IMR-90 (cell line): ENCODE data around the gene TRHDE. TPM values are rescaled to one million over a fixed set of nuclear protein-coding genes. Genes with fewer than 3 reads are reported as not detected.

Experiments
- ATAC-seq: fragments of 200-7000 bp; cut with Tn5 transposase; 2 replicates; pipeline ENCODE4 v1.9.1; 2020; ENCODE audit warnings: low read depth, mild to moderate bottlenecking, moderate library complexity
- BruUV-seq: library from RNA; stranded (reverse); fragments of 400-500 nt; replicated peaks from 2 replicates; lab custom pipeline; 2021; lab: Mats Ljungman, UMichigan
- CTCF ChIA-PET: fragments of 300-600 bp; formaldehyde crosslinking; extraction: SDS; loops from one replicate; lab custom pipeline; 2021; ENCODE audit warnings: antibody characterized with exemption; lab: Yijun Ruan, JAX
- POLR2A ChIA-PET: fragments of 300-600 bp; sonication (Branson Sonifier 250); formaldehyde crosslinking; loops from one replicate; lab custom pipeline; 2022; ENCODE audit warnings: antibody characterized with exemption; ENCODE audit not compliant: unreplicated experiment; lab: Charles Lee
- DNase-seq: peaks from one replicate; pipeline ENCODE4 v3.0.0; 2013
- H2AFZ ChIP-seq: replicated peaks from 2 replicates; pipeline ENCODE3; 2013; ENCODE audit warnings: low read length, mild to moderate bottlenecking; ENCODE audit not compliant: poor library complexity
- H2AK5ac ChIP-seq: 2 replicates; pipeline ENCODE4 v1.6.1; 2013; ENCODE audit warnings: low read depth, low read length, inconsistent platforms
- H2AK9ac ChIP-seq: replicated peaks from 2 replicates; pipeline ENCODE3; 2013; ENCODE audit warnings: mild to moderate bottlenecking, low read depth, low read length, moderate library complexity; ENCODE audit not compliant: poor library complexity
- H2BK120ac ChIP-seq: 2 replicates; pipeline ENCODE4 v1.6.1; 2013; ENCODE audit warnings: low read depth, low read length, inconsistent platforms
- H2BK15ac ChIP-seq: 3 replicates; pipeline ENCODE4 v1.6.1; 2013; ENCODE audit warnings: low read depth, low read length, inconsistent platforms
- H2BK20ac ChIP-seq: 2 replicates; pipeline ENCODE4 v1.6.1; 2013; ENCODE audit warnings: low read depth, mild to moderate bottlenecking, inconsistent platforms, low read length, moderate library complexity
- H2BK5ac ChIP-seq: 2 replicates; pipeline ENCODE4 v1.6.1; 2013; ENCODE audit warnings: mild to moderate bottlenecking, low read depth, low read length, inconsistent platforms; ENCODE audit not compliant: poor library complexity, severe bottlenecking
- H3K14ac ChIP-seq: replicated peaks from 2 replicates; pipeline ENCODE4 v1.6.1; 2013; ENCODE audit warnings: low read depth, low read length, inconsistent platforms
- H3K18ac ChIP-seq: 2 replicates; pipeline ENCODE4 v1.6.1; 2013; ENCODE audit warnings: low read depth, low read length, control low read depth
- H3K23ac ChIP-seq: 2 replicates; pipeline ENCODE4 v1.6.1; 2013; ENCODE audit warnings: low read depth, low read length, inconsistent platforms
- H3K27ac ChIP-seq: 2 replicates; pipeline ENCODE4 v1.5.1; 2013; ENCODE audit warnings: mild to moderate bottlenecking, control low read depth, low read length; ENCODE audit not compliant: insufficient read depth
- H3K27me3 ChIP-seq: 2 replicates; pipeline ENCODE4 v1.6.1; 2013; ENCODE audit warnings: low read length; ENCODE audit not compliant: control insufficient read depth, insufficient read depth
- H3K36me3 ChIP-seq: 2 replicates; pipeline ENCODE4 v1.6.1; 2013; ENCODE audit warnings: low read length, mixed read lengths; ENCODE audit not compliant: control insufficient read depth, insufficient read depth
- H3K4ac ChIP-seq: 2 replicates; pipeline ENCODE4 v1.6.1; 2013; ENCODE audit warnings: low read depth, low read length, inconsistent platforms
- H3K4me1 ChIP-seq: 2 replicates; pipeline ENCODE4 v1.6.1; 2013; ENCODE audit warnings: low read length, mixed read lengths; ENCODE audit not compliant: control insufficient read depth, insufficient read depth
- H3K4me2 ChIP-seq: 2 replicates; pipeline ENCODE4 v1.6.1; 2013; ENCODE audit warnings: low read depth, mild to moderate bottlenecking, control low read depth, low read length, moderate library complexity
- H3K4me3 ChIP-seq: 2 replicates; pipeline ENCODE4 v1.5.1; 2013; ENCODE audit warnings: low read depth, mild to moderate bottlenecking, control low read depth, low read length, moderate library complexity; ENCODE audit not compliant: insufficient read depth
- H3K56ac ChIP-seq: 2 replicates; pipeline ENCODE4 v1.6.1; 2013; ENCODE audit warnings: low read length, inconsistent platforms; ENCODE audit not compliant: insufficient read depth; ENCODE audit errors: extremely low read depth
- H3K79me1 ChIP-seq, 2 experiments: 2 replicates each; pipeline ENCODE4 v1.6.1; 2013; ENCODE audit warnings: low read length in 2 of 2, inconsistent platforms in 1 of 2, low read depth in 1 of 2
- H3K9ac ChIP-seq: 2 replicates; pipeline ENCODE4 v1.6.1; 2013; ENCODE audit warnings: low read depth, low read length, control low read depth
- H3K9me1 ChIP-seq: 2 replicates; pipeline ENCODE4 v1.6.1; 2013; ENCODE audit warnings: low read length, inconsistent platforms; ENCODE audit not compliant: insufficient read depth
- H3K9me3 ChIP-seq: 2 replicates; pipeline ENCODE4 v1.6.1; 2013; ENCODE audit warnings: low read length; ENCODE audit not compliant: control insufficient read depth, insufficient read depth
- H4K20me1 ChIP-seq: 2 replicates; pipeline ENCODE4 v1.6.1; 2013; ENCODE audit warnings: low read length, inconsistent platforms; ENCODE audit not compliant: insufficient read depth
- H4K5ac ChIP-seq: 2 replicates; pipeline ENCODE4 v1.6.1; 2013; ENCODE audit warnings: mild to moderate bottlenecking, low read depth, low read length, control low read depth
- H4K8ac ChIP-seq, 2 experiments: 2 replicates each; pipeline ENCODE4 v1.6.1; 2013; ENCODE audit warnings: low read depth in 2 of 2, low read length in 2 of 2, control low read depth in 1 of 2, inconsistent platforms in 1 of 2
- H4K91ac ChIP-seq: 2 replicates; pipeline ENCODE4 v1.6.1; 2013; ENCODE audit warnings: low read depth, low read length, inconsistent platforms; ENCODE audit not compliant: insufficient read depth
- BHLHE40 ChIP-seq: fragments of 150-350 bp; IDR thresholded peaks from 2 replicates; pipeline ENCODE4 v1.6.1; 2016; ENCODE audit warnings: mild to moderate bottlenecking, low read depth, low read length
- CHD1 ChIP-seq: IDR thresholded peaks from 2 replicates; pipeline ENCODE4 v1.6.1; 2012; ENCODE audit warnings: low read depth, low read length, improper control_type of control experiment
- FOS ChIP-seq: fragments of 150-350 bp; IDR thresholded peaks from 2 replicates; pipeline ENCODE4 v1.6.1; 2016; ENCODE audit warnings: low read depth, low read length
- MAFK ChIP-seq: IDR thresholded peaks from 2 replicates; pipeline ENCODE4 v1.6.1; 2012; ENCODE audit warnings: low read depth, low read length, improper control_type of control experiment
- MAZ ChIP-seq: IDR thresholded peaks from 2 replicates; pipeline ENCODE4 v1.6.1; 2012; ENCODE audit warnings: low read depth, mild to moderate bottlenecking, low read length, improper control_type of control experiment, moderate library complexity, borderline replicate concordance
- NFE2L2 ChIP-seq: fragments of 150-350 bp; IDR thresholded peaks from 2 replicates; pipeline ENCODE4 v1.6.1; 2016; ENCODE audit warnings: low read depth, mild to moderate bottlenecking, low read length
- POLR2A ChIP-seq: IDR thresholded peaks from 2 replicates; pipeline ENCODE4 v1.6.1; 2012; ENCODE audit warnings: mild to moderate bottlenecking, low read depth, low read length
- RAD21 ChIP-seq: IDR thresholded peaks from 2 replicates; pipeline ENCODE4 v1.6.1; 2012; ENCODE audit warnings: low read length, improper control_type of control experiment
- RFX5 ChIP-seq: IDR thresholded peaks from 2 replicates; pipeline ENCODE4 v1.8.0; 2012; ENCODE audit warnings: low read depth, mild to moderate bottlenecking, low read length, moderate library complexity
- SMC3 ChIP-seq: fragments of 150-350 bp; IDR thresholded peaks from 2 replicates; pipeline ENCODE4 v1.6.1; 2016; ENCODE audit warnings: low read depth, mild to moderate bottlenecking, antibody characterized with exemption, low read length, moderate library complexity
- WGBS, 2 experiments: methylation state at CpG; one replicate each; pipeline versions ENCODE4 v1.1.5 to v1.1.7; 2013; ENCODE audit warnings: missing lambda C conversion rate in 2 of 2; ENCODE audit not compliant: insufficient read length in 1 of 2; ENCODE audit errors: extremely low coverage in 2 of 2; 5-methylcytosine and 5-hydroxymethylcytosine counted together
- dilution Hi-C: fragments of 300-500 bp; cut with HindIII; formaldehyde crosslinking; loops from one replicate; pipeline ENCODE4 v1.14.3; 2018; ENCODE audit warnings: low sequenced_read_pairs; ENCODE audit not compliant: unreplicated experiment
- in situ Hi-C: fragments of 300-500 bp; cut with MboI; formaldehyde crosslinking; loops from 3 replicates; pipeline ENCODE4 v1.14.3; 2019; ENCODE audit warnings: low sequenced_read_pairs, inconsistent platforms, mixed read lengths
- intact Hi-C: fragments of 100-400 bp; cut with micrococcal nuclease; formaldehyde crosslinking; loops from 2 replicates; pipeline ENCODE4 v1.10.0; 2022
- polyA plus RNA-seq, 3 experiments: library from polyadenylated mRNA; depleted of rRNA; stranded (reverse); fragments of >200 nt; gene quantifications; 2 replicates each; pipeline ENCODE4 v1.2.3, GENCODE V29; 2012; ENCODE audit warnings: low replicate concordance in 1 of 3
- total RNA-seq: library from RNA; depleted of rRNA; stranded (reverse); fragments of >200 nt; gene quantifications from 2 replicates; pipeline ENCODE4 v1.2.3, GENCODE V29; 2012
- TF ChIP-seq, protein P1 (sequence below): fragments of 150-350 bp; IDR thresholded peaks from 2 replicates; pipeline ENCODE4 v1.6.1; 2017; ENCODE audit warnings: mild to moderate bottlenecking, antibody characterized with exemption, low read length, low read depth
- TF ChIP-seq, protein P2 (sequence below): conservative IDR thresholded peaks from 2 replicates; pipeline ENCODE4 v1.5.1; 2012; ENCODE audit warnings: mild to moderate bottlenecking, low read depth, low read length, improper control_type of control experiment
- TF ChIP-seq, protein P3 (sequence below): fragments of 150-350 bp; IDR thresholded peaks from 2 replicates; pipeline ENCODE4 v1.6.1; 2016; ENCODE audit warnings: low read depth, mild to moderate bottlenecking, low read length, moderate library complexity, borderline replicate concordance

TRHDE gene
- total and polyA plus RNA-seq, 2 of the 4 experiments (the other 2 are of a cell fraction) = 33.7 to 65.1 TPM

DNA sequence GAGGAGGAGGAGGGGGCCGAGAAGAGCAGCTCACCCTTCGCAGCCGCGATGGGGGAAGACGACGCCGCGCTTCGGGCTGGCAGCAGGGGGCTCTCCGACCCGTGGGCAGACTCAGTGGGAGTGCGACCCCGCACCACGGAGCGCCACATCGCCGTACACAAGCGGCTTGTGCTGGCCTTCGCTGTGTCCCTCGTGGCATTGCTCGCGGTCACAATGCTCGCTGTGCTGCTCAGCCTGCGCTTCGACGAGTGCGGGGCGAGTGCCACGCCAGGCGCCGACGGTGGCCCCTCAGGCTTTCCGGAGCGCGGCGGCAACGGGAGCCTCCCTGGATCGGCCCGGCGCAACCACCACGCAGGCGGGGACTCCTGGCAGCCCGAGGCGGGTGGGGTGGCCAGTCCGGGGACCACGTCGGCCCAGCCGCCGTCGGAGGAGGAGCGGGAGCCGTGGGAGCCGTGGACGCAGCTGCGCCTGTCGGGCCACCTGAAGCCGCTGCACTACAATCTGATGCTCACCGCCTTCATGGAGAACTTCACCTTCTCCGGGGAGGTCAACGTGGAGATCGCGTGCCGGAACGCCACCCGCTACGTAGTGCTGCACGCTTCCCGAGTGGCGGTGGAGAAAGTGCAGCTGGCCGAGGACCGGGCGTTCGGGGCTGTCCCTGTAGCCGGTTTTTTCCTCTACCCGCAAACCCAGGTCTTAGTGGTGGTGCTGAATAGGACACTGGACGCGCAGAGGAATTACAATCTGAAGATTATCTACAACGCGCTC is 745 bp downstream of the TRHDE start:
- peak overlapping the region; percentile 98 for H3K56ac ChIP-seq
- H3K9me3 ChIP-seq = no peaks in the 10 kb centered on the region
- H2BK120ac ChIP-seq = peak overlapping the region; percentile 81
- CTCF ChIA-PET = interaction anchor here (1.0 to 1.5 kb wide), 4 partner anchors 9 to 256 kb away, joined by 3 to 4 read pairs (median 3); no protein-coding TSS in a partner anchor
- H2BK15ac ChIP-seq = peak overlapping the region; percentile 83; the same call in 2 of the 3 replicates
- H3K14ac ChIP-seq = peak overlapping the region; percentile 94
- H3K36me3 ChIP-seq = no peaks in the 10 kb centered on the region
- H3K23ac ChIP-seq = peak overlapping the region; percentile 96
- peak overlapping the region; percentile 98 for H2AK9ac ChIP-seq
- H3K9me1 ChIP-seq = no peaks in the 10 kb centered on the region
- POLR2A ChIA-PET = no interaction called here
- H3K4me1 ChIP-seq = peaks cover 8% of the 10 kb centered on the region
- in situ Hi-C loops (loop anchor here (25.0 kb wide), 1 partner anchor 611 kb away; the partner anchor contains the start of genes THAP2 and ZFC3H1), intact Hi-C loops (loop anchor here (5.0 to 10.0 kb wide), 4 partner anchors 52 to 318 kb away; no protein-coding TSS in a partner anchor), dilution Hi-C loops (no loop called here)
- H3K4me3 ChIP-seq = peak overlapping the region; percentile 92
- H3K4ac ChIP-seq = peak overlapping the region; percentile 99
- no TSS peak for BruUV-seq
- H2AFZ ChIP-seq = peak overlapping the region; percentile 90
- H3K9ac ChIP-seq = peak overlapping the region; percentile 90
- peak overlapping the region; percentile 86 for H4K5ac ChIP-seq
- ATAC-seq = peak; percentile 22
- peak overlapping the region; percentile 67; the same call in 1 of the 2 replicates for H2BK20ac ChIP-seq
- H2AK5ac ChIP-seq = peak overlapping the region; percentile 98
- H3K4me2 ChIP-seq = peak overlapping the region; percentile 73
- peak overlapping the region; percentile 99 for H3K27ac ChIP-seq
- peaks cover 11% of the 10 kb centered on the region for H4K20me1 ChIP-seq
- no peaks in the 10 kb centered on the region for H3K27me3 ChIP-seq
- H4K91ac ChIP-seq = peak overlapping the region; percentile 92
- peak overlapping the region; percentile 21 to 70 for H4K8ac ChIP-seq
- H3K79me1 ChIP-seq = peaks cover 0 to 3% of the 10 kb centered on the region in 2 experiments; a peak in 2 of 4 replicates
- H3K18ac ChIP-seq = peak overlapping the region; percentile 97
- WGBS, 2 experiments = 1% methylated on average over 54 of the region's 79 CpGs; no CpG with 5 or more reads in 1 of the 2 experiments
- peak; percentile 58 for DNase-seq
- H2BK5ac ChIP-seq = peak overlapping the region; percentile 97
- TF ChIP-seq, protein P1, sequence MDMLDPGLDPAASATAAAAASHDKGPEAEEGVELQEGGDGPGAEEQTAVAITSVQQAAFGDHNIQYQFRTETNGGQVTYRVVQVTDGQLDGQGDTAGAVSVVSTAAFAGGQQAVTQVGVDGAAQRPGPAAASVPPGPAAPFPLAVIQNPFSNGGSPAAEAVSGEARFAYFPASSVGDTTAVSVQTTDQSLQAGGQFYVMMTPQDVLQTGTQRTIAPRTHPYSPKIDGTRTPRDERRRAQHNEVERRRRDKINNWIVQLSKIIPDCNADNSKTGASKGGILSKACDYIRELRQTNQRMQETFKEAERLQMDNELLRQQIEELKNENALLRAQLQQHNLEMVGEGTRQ = no peak
- TF ChIP-seq, protein P2, sequence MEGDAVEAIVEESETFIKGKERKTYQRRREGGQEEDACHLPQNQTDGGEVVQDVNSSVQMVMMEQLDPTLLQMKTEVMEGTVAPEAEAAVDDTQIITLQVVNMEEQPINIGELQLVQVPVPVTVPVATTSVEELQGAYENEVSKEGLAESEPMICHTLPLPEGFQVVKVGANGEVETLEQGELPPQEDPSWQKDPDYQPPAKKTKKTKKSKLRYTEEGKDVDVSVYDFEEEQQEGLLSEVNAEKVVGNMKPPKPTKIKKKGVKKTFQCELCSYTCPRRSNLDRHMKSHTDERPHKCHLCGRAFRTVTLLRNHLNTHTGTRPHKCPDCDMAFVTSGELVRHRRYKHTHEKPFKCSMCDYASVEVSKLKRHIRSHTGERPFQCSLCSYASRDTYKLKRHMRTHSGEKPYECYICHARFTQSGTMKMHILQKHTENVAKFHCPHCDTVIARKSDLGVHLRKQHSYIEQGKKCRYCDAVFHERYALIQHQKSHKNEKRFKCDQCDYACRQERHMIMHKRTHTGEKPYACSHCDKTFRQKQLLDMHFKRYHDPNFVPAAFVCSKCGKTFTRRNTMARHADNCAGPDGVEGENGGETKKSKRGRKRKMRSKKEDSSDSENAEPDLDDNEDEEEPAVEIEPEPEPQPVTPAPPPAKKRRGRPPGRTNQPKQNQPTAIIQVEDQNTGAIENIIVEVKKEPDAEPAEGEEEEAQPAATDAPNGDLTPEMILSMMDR = peak; percentile 31; the same call in 1 of the 2 replicates
- no peak for TF ChIP-seq MAFK
- TF ChIP-seq, protein P3, sequence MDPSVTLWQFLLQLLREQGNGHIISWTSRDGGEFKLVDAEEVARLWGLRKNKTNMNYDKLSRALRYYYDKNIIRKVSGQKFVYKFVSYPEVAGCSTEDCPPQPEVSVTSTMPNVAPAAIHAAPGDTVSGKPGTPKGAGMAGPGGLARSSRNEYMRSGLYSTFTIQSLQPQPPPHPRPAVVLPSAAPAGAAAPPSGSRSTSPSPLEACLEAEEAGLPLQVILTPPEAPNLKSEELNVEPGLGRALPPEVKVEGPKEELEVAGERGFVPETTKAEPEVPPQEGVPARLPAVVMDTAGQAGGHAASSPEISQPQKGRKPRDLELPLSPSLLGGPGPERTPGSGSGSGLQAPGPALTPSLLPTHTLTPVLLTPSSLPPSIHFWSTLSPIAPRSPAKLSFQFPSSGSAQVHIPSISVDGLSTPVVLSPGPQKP = no peak
- TF ChIP-seq RFX5 = no peak
- TF ChIP-seq CHD1 = 0 out of 2 replicates have a peak, but pooled peaks have one; percentile 34
- no peak for TF ChIP-seq MAZ
- no peak for TF ChIP-seq FOS
- 0 out of 2 replicates have a peak, but pooled peaks have one; percentile 41 for TF ChIP-seq POLR2A
- TF ChIP-seq NFE2L2 = no peak
- TF ChIP-seq RAD21 = peak; percentile 21; the same call in 1 of the 2 replicates
- peak; percentile 89 for TF ChIP-seq BHLHE40
- TF ChIP-seq SMC3 = no peak
